GM12878 (cell line): Measurements from ENCODE around the gene SCAI. TPM values are rescaled to one million over a fixed set of nuclear protein-coding genes. Genes with fewer than 3 reads are reported as not detected.

Source experiments
- ATAC-seq: fragments of 200-7000 bp; cut with Tn5 transposase; 3 replicates; pipeline ENCODE4 v1.9.1; 2020; ENCODE audit warnings: mild to moderate bottlenecking, moderate library complexity
- BruUV-seq: library from RNA; stranded (reverse); fragments of 400-500 nt; replicated peaks from 2 replicates; lab custom pipeline; 2021; lab: Mats Ljungman, UMichigan
- CTCF ChIA-PET: fragments of 300-600 bp; sonication (Branson Sonifier 250); formaldehyde crosslinking; extraction: SDS; loops from one replicate; lab custom pipeline; 2021; ENCODE audit warnings: inconsistent platforms; lab: Yijun Ruan, JAX
- POLR2A ChIA-PET: fragments of 350-600 bp; formaldehyde crosslinking; extraction: SDS; loops from one replicate; lab custom pipeline; 2021; ENCODE audit warnings: inconsistent platforms; lab: Charles Lee
- RAD21 ChIA-PET: fragments of 300-600 bp; sonication (Branson Sonifier 250); formaldehyde crosslinking; loops from one replicate; lab custom pipeline; 2023; ENCODE audit warnings: antibody characterized with exemption; ENCODE audit not compliant: unreplicated experiment; lab: Charles Lee
- SMC1A ChIA-PET: fragments of 300-600 bp; sonication (Branson Sonifier 250); formaldehyde crosslinking; loops from one replicate; lab custom pipeline; 2023; ENCODE audit not compliant: unreplicated experiment, uncharacterized antibody; lab: Charles Lee
- DNase-seq: peaks from one replicate; pipeline ENCODE4 v3.0.0-alpha.2; 2011; ENCODE audit warnings: low read depth, low spot score
- FAIRE-seq: peaks from 3 replicates; lab custom pipeline; 2011; peaks lifted over from hg19 to GRCh38; lab: Jason Lieb, UNC
- H2AFZ ChIP-seq: 2 replicates; pipeline ENCODE4 v1.6.0; 2011; ENCODE audit warnings: low read depth, low read length, control low read depth; ENCODE audit not compliant: control insufficient read depth
- H3K27ac ChIP-seq: 2 replicates; pipeline ENCODE4 v1.5.1; 2011; ENCODE audit warnings: control low read depth; ENCODE audit not compliant: control insufficient read depth, insufficient read depth
- H3K27me3 ChIP-seq, 2 experiments: replicated peaks in 1 of 2; 2 replicates each; pipeline versions ENCODE4 v1.6.0 to v1.6.1; 2011; ENCODE audit warnings: low read length in 1 of 2; ENCODE audit not compliant: control insufficient read depth in 2 of 2, insufficient read depth in 2 of 2
- H3K36me3 ChIP-seq, 2 experiments: 2 replicates each; pipeline ENCODE4 v1.5.1; 2011; ENCODE audit warnings: low read length in 1 of 2; ENCODE audit not compliant: control insufficient read depth in 2 of 2, insufficient read depth in 2 of 2
- H3K4me1 ChIP-seq: 2 replicates; pipeline ENCODE4 v1.6.1; 2011; ENCODE audit warnings: mild to moderate bottlenecking, low read length, moderate library complexity, mixed read lengths; ENCODE audit not compliant: control insufficient read depth, insufficient read depth
- H3K4me2 ChIP-seq: 2 replicates; pipeline ENCODE4 v1.6.0; 2011; ENCODE audit warnings: control low read depth; ENCODE audit not compliant: control insufficient read depth, insufficient read depth
- H3K4me3 ChIP-seq: fragments of 200-600 bp; sonication (generic); 2 replicates; pipeline ENCODE4 v1.5.1; 2016
- H3K79me2 ChIP-seq: 2 replicates; pipeline ENCODE4 v1.6.0; 2011; ENCODE audit warnings: low read length; ENCODE audit not compliant: control insufficient read depth, insufficient read depth
- H3K9ac ChIP-seq: 2 replicates; pipeline ENCODE4 v1.8.0; 2011; ENCODE audit warnings: low read length, control low read depth, mixed read lengths; ENCODE audit not compliant: control insufficient read depth, insufficient read depth
- H3K9me3 ChIP-seq: replicated peaks from 3 replicates; pipeline ENCODE4 v1.5.1; 2011; ENCODE audit warnings: mild to moderate bottlenecking, low read length; ENCODE audit not compliant: control insufficient read depth, insufficient read depth
- H4K20me1 ChIP-seq: 2 replicates; pipeline ENCODE4 v1.6.0; 2011; ENCODE audit not compliant: control insufficient read depth, insufficient read depth
- ETV6 ChIP-seq, 2 experiments: fragments of 450-650 bp in 1 of 2; IDR thresholded peaks in 1 of 2; conservative IDR thresholded peaks in 1 of 2; 2 replicates each; pipeline ENCODE4 v1.6.1; 2014; ENCODE audit warnings: antibody characterized with exemption in 1 of 2, borderline replicate concordance in 1 of 2, low read depth in 1 of 2, mild to moderate bottlenecking in 1 of 2, moderate library complexity in 1 of 2
- HDAC2 ChIP-seq: fragments of 200-600 bp; sonication (generic); IDR thresholded peaks from 2 replicates; pipeline ENCODE4 v1.6.1; 2017
- IKZF2 ChIP-seq, 2 experiments: fragments of 450-650 bp; IDR thresholded peaks; 2 replicates each; pipeline ENCODE4 v1.6.1; 2017; ENCODE audit warnings: mild to moderate bottlenecking in 2 of 2, moderate library complexity in 2 of 2
- KDM1A ChIP-seq: fragments of 200-600 bp; sonication (generic); IDR thresholded peaks from 2 replicates; pipeline ENCODE4 v1.6.1; 2016; ENCODE audit warnings: borderline replicate concordance
- STAT1 ChIP-seq: fragments of 450-650 bp; conservative IDR thresholded peaks from 2 replicates; pipeline ENCODE4 v1.6.1; 2014; ENCODE audit warnings: antibody characterized with exemption, mild to moderate bottlenecking
- WGBS: methylation state at CpG from one replicate; pipeline ENCODE4 v1.1.6; 2016; ENCODE audit warnings: low lambda C conversion rate; ENCODE audit not compliant: insufficient replicate concordance, insufficient coverage; ENCODE audit errors: missing lambda C conversion rate; 5-methylcytosine and 5-hydroxymethylcytosine counted together
- in situ Hi-C: fragments of 300-500 bp; cut with MboI; formaldehyde crosslinking; loops from 9 replicates; pipeline ENCODE4 v1.14.3; 2018; ENCODE audit warnings: mixed read lengths
- intact Hi-C: fragments of 100-400 bp; cut with micrococcal nuclease; formaldehyde crosslinking; loops from one replicate; pipeline ENCODE4 v1.14.2; 2022; ENCODE audit not compliant: unreplicated experiment
- polyA plus RNA-seq, 11 experiments: library from polyadenylated mRNA; depleted of rRNA in 4 of 11; unstranded in 6 of 11; stranded (reverse) in 5 of 11; fragments of >200 nt; fragmentation: Nextera tagmentation in 4 of 11; fragmentation: Illumina TruSeq in 1 of 11; extraction: Ambion mirVana in 4 of 11; extraction: Trizol in 1 of 11; gene quantifications; 1 replicate in 1 of 11; 2 replicates in 10 of 11; pipeline versions ENCODE4 v1.2.1 to v1.2.3, GENCODE V29; 2011 to 2016; ENCODE audit warnings: inconsistent platforms in 2 of 11, missing spikeins in 2 of 11, low read depth in 1 of 11
- total RNA-seq, 4 experiments: library from RNA; depleted of rRNA in 3 of 4; stranded (reverse); fragments of >200 nt in 3 of 4; fragmentation: Illumina TruSeq in 1 of 4; extraction: Trizol in 1 of 4; gene quantifications; 2 replicates each; pipeline versions ENCODE4 v1.2.1 to v1.2.3, GENCODE V29; 2013 to 2021
- TF ChIP-seq, protein P1 (sequence below): fragments of 450-650 bp; formaldehyde crosslinking; IDR thresholded peaks from 2 replicates; pipeline ENCODE4 v1.4.0; 2020; ENCODE audit warnings: mild to moderate bottlenecking, moderate library complexity
- TF ChIP-seq, protein P2 (sequence below): fragments of 450-650 bp; IDR thresholded peaks from 2 replicates; pipeline ENCODE4 v1.6.1; 2016; ENCODE audit warnings: mild to moderate bottlenecking
- TF ChIP-seq, protein P3 (sequence below): IDR thresholded peaks from 2 replicates; pipeline ENCODE4 v1.6.1; 2012; ENCODE audit warnings: mild to moderate bottlenecking, low read depth, low read length
- TF ChIP-seq, protein P4 (sequence below): fragments of 150-350 bp; IDR thresholded peaks from 2 replicates; pipeline ENCODE4 v1.6.1; 2016; ENCODE audit warnings: low read depth, low read length
- TF ChIP-seq, protein P5 (sequence below): IDR thresholded peaks from 2 replicates; pipeline ENCODE4 v1.6.1; 2011; ENCODE audit warnings: borderline replicate concordance, low read depth, mild to moderate bottlenecking, moderate library complexity, low read length; ENCODE audit not compliant: insufficient read depth, poor library complexity, severe bottlenecking

Gene SCAI
- total and polyA plus RNA-seq, 10 of the 15 experiments (the other 5 are each of a cell fraction or from before 2014, with no cell fraction given): 0.52 to 8.8 (median 5.1) TPM

DNA sequence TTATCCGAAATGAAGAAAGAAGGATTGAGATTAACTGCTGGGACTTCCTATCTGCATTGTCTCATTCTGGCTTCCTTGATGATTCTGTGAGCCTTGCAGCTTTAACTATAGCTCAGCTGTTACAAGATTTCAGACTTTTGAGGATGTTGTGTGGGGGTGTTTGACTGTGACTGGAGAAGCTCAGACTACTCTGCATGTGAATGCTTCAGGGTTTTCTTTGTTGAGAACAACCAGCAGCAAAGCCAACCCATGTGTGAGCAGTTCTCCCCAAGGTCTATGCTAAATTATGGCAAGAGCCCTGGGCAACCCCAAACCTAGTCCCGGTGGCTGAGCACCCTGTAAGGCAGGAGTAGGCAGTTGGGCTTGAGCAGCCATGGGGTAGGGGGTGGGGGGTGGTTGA is 8.4 kb upstream of the SCAI start:
- H3K27me3 ChIP-seq: no peaks in the 10 kb centered on the region
- TF ChIP-seq, protein P1, sequence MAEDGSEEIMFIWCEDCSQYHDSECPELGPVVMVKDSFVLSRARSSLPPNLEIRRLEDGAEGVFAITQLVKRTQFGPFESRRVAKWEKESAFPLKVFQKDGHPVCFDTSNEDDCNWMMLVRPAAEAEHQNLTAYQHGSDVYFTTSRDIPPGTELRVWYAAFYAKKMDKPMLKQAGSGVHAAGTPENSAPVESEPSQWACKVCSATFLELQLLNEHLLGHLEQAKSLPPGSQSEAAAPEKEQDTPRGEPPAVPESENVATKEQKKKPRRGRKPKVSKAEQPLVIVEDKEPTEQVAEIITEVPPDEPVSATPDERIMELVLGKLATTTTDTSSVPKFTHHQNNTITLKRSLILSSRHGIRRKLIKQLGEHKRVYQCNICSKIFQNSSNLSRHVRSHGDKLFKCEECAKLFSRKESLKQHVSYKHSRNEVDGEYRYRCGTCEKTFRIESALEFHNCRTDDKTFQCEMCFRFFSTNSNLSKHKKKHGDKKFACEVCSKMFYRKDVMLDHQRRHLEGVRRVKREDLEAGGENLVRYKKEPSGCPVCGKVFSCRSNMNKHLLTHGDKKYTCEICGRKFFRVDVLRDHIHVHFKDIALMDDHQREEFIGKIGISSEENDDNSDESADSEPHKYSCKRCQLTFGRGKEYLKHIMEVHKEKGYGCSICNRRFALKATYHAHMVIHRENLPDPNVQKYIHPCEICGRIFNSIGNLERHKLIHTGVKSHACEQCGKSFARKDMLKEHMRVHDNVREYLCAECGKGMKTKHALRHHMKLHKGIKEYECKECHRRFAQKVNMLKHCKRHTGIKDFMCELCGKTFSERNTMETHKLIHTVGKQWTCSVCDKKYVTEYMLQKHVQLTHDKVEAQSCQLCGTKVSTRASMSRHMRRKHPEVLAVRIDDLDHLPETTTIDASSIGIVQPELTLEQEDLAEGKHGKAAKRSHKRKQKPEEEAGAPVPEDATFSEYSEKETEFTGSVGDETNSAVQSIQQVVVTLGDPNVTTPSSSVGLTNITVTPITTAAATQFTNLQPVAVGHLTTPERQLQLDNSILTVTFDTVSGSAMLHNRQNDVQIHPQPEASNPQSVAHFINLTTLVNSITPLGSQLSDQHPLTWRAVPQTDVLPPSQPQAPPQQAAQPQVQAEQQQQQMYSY (CRISPR knock-in tag): no peak
- TF ChIP-seq, protein P2, sequence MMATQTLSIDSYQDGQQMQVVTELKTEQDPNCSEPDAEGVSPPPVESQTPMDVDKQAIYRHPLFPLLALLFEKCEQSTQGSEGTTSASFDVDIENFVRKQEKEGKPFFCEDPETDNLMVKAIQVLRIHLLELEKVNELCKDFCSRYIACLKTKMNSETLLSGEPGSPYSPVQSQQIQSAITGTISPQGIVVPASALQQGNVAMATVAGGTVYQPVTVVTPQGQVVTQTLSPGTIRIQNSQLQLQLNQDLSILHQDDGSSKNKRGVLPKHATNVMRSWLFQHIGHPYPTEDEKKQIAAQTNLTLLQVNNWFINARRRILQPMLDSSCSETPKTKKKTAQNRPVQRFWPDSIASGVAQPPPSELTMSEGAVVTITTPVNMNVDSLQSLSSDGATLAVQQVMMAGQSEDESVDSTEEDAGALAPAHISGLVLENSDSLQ: no peak
- TF ChIP-seq KDM1A (no peak), IKZF2 (IDR thresholded peaks at IDR 0.05) (no peak), HDAC2 (no peak), STAT1 (no peak), ETV6 (conservative IDR thresholded peaks at IDR 0.05 in 1 of 2, IDR thresholded peaks at IDR 0.05 in 1 of 2; ENCODE audit: borderline replicate concordance in 1 of 2, low read depth in 1 of 2) (no peak)
- TF ChIP-seq, protein P3, sequence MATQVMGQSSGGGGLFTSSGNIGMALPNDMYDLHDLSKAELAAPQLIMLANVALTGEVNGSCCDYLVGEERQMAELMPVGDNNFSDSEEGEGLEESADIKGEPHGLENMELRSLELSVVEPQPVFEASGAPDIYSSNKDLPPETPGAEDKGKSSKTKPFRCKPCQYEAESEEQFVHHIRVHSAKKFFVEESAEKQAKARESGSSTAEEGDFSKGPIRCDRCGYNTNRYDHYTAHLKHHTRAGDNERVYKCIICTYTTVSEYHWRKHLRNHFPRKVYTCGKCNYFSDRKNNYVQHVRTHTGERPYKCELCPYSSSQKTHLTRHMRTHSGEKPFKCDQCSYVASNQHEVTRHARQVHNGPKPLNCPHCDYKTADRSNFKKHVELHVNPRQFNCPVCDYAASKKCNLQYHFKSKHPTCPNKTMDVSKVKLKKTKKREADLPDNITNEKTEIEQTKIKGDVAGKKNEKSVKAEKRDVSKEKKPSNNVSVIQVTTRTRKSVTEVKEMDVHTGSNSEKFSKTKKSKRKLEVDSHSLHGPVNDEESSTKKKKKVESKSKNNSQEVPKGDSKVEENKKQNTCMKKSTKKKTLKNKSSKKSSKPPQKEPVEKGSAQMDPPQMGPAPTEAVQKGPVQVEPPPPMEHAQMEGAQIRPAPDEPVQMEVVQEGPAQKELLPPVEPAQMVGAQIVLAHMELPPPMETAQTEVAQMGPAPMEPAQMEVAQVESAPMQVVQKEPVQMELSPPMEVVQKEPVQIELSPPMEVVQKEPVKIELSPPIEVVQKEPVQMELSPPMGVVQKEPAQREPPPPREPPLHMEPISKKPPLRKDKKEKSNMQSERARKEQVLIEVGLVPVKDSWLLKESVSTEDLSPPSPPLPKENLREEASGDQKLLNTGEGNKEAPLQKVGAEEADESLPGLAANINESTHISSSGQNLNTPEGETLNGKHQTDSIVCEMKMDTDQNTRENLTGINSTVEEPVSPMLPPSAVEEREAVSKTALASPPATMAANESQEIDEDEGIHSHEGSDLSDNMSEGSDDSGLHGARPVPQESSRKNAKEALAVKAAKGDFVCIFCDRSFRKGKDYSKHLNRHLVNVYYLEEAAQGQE: no peak
- TF ChIP-seq, protein P4, sequence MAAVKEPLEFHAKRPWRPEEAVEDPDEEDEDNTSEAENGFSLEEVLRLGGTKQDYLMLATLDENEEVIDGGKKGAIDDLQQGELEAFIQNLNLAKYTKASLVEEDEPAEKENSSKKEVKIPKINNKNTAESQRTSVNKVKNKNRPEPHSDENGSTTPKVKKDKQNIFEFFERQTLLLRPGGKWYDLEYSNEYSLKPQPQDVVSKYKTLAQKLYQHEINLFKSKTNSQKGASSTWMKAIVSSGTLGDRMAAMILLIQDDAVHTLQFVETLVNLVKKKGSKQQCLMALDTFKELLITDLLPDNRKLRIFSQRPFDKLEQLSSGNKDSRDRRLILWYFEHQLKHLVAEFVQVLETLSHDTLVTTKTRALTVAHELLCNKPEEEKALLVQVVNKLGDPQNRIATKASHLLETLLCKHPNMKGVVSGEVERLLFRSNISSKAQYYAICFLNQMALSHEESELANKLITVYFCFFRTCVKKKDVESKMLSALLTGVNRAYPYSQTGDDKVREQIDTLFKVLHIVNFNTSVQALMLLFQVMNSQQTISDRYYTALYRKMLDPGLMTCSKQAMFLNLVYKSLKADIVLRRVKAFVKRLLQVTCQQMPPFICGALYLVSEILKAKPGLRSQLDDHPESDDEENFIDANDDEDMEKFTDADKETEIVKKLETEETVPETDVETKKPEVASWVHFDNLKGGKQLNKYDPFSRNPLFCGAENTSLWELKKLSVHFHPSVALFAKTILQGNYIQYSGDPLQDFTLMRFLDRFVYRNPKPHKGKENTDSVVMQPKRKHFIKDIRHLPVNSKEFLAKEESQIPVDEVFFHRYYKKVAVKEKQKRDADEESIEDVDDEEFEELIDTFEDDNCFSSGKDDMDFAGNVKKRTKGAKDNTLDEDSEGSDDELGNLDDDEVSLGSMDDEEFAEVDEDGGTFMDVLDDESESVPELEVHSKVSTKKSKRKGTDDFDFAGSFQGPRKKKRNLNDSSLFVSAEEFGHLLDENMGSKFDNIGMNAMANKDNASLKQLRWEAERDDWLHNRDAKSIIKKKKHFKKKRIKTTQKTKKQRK: no peak
- TF ChIP-seq, protein P5, sequence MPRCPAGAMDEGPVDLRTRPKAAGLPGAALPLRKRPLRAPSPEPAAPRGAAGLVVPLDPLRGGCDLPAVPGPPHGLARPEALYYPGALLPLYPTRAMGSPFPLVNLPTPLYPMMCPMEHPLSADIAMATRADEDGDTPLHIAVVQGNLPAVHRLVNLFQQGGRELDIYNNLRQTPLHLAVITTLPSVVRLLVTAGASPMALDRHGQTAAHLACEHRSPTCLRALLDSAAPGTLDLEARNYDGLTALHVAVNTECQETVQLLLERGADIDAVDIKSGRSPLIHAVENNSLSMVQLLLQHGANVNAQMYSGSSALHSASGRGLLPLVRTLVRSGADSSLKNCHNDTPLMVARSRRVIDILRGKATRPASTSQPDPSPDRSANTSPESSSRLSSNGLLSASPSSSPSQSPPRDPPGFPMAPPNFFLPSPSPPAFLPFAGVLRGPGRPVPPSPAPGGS: no peak
- TF ChIP-seq, all 136 proteins: peak for 0
- ATAC-seq (no peak), FAIRE-seq (no peak), DNase-seq (no peak)
- intact Hi-C loops (no loop called here), in situ Hi-C loops (no loop called here)
- no peak overlapping the region for H3K9ac ChIP-seq
- CTCF ChIA-PET: no interaction called here
- H3K9me3 ChIP-seq: no peaks in the 10 kb centered on the region
- peaks cover under 1% of the 10 kb centered on the region; the same call in 1 of the 2 replicates for H3K4me1 ChIP-seq
- H3K27ac ChIP-seq: no peak overlapping the region
- SMC1A ChIA-PET: interaction anchor here (0.6 kb wide), 1 partner anchor 229 kb away, joined by 3 read pairs; no protein-coding TSS in a partner anchor
- POLR2A ChIA-PET: no interaction called here
- no peak overlapping the region for H3K4me3 ChIP-seq
- no peak overlapping the region for H2AFZ ChIP-seq
- RAD21 ChIA-PET: no interaction called here
- H3K36me3 ChIP-seq: peaks cover 6 to 18% of the 10 kb centered on the region in 2 experiments
- H3K4me2 ChIP-seq: no peak overlapping the region
- no peaks in the 10 kb centered on the region for H4K20me1 ChIP-seq
- BruUV-seq: no TSS peak
- WGBS: 98% methylated on average over 2 of the region's 2 CpGs
- H3K79me2 ChIP-seq: no peaks in the 10 kb centered on the region
